ENCODE results near the gene KRTAP5-8. TPM values are rescaled to one million over a fixed set of nuclear protein-coding genes. Genes with fewer than 3 reads are reported as not detected.

Gene KRTAP5-8
- total and polyA plus RNA-seq, 2 donors (not counting 3 experiments of a cell fraction or from before 2014, with no cell fraction given): 0.17 TPM; not detected in 1

GRCh38 chr11:71555508-71555907 is 17.7 kb downstream of the KRTAP5-8 start:
- no TSS peak for BruUV-seq (replicated peaks)
- no peak for FAIRE-seq
- H3K27me3 ChIP-seq (ENCODE audit: control insufficient read depth in 2 of 2, insufficient read depth in 2 of 2, low read length in 2 of 2): no peaks in the 10 kb centered on the region
- no peak overlapping the region for H3K4me2 ChIP-seq (ENCODE audit: insufficient read depth, low read length)
- H3K4me3 ChIP-seq (replicated peaks in 1 of 3; ENCODE audit: insufficient read depth in 1 of 3, low read depth in 1 of 3, low read length in 3 of 3): no peak overlapping the region
- no peak overlapping the region for H2AFZ ChIP-seq (ENCODE audit: low read depth, low read length)
- H3K9me1 ChIP-seq (replicated peaks; ENCODE audit: control insufficient read depth, extremely low read depth, insufficient read depth, low read length): no peaks in the 10 kb centered on the region
- H3K36me3 ChIP-seq (ENCODE audit: control insufficient read depth in 2 of 2, extremely low read depth in 1 of 2, insufficient read depth in 2 of 2, low read length in 2 of 2): no peaks in the 10 kb centered on the region
- CTCF ChIA-PET: no interaction called here
- H3K9ac ChIP-seq (replicated peaks; ENCODE audit: extremely low read depth, insufficient read depth, low read length): no peak overlapping the region
- no peak for DNase-seq (ENCODE audit: low read depth, low spot score)
- H4K20me1 ChIP-seq (replicated peaks; ENCODE audit: control insufficient read depth, extremely low read depth, insufficient read depth, low read length): no peaks in the 10 kb centered on the region
- no peaks in the 10 kb centered on the region for H3K4me1 ChIP-seq (ENCODE audit: control insufficient read depth, extremely low read depth, insufficient read depth, low read length)
- POLR2A ChIA-PET: no interaction called here
- no peak overlapping the region for H3K27ac ChIP-seq (ENCODE audit: insufficient read depth, low read depth, low read length)
- no peaks in the 10 kb centered on the region for H3K79me2 ChIP-seq (ENCODE audit: control insufficient read depth, insufficient read depth, low read length)
- TF ChIP-seq MAX (IDR thresholded peaks at IDR 0.05; ENCODE audit: insufficient read depth, insufficient read length) (no peak), MYC (IDR thresholded peaks at IDR 0.05; ENCODE audit: low read depth, low read length) (no peak)
- intact Hi-C loops (cut with micrococcal nuclease): no loop called here
- no peaks in the 10 kb centered on the region for H3K9me3 ChIP-seq (replicated peaks; ENCODE audit: control insufficient read depth, insufficient read depth, low read length)
- dilution Hi-C loops (cut with MboI; ENCODE audit: extremely low pct_ligation_motif_present, low sequenced_read_pairs): no loop called here

GRCh38 chr11:71556018-71556417 is 18.2 kb downstream of the KRTAP5-8 start:
- H3K79me2 ChIP-seq (ENCODE audit: control insufficient read depth, insufficient read depth, low read length): no peaks in the 10 kb centered on the region
- FAIRE-seq: no peak
- ChIA-PET POLR2A (no interaction called here), CTCF (no interaction called here)
- BruUV-seq (replicated peaks): no TSS peak
- no peak overlapping the region for H3K9ac ChIP-seq (replicated peaks; ENCODE audit: extremely low read depth, insufficient read depth, low read length)
- no peak overlapping the region for H2AFZ ChIP-seq (ENCODE audit: low read depth, low read length)
- TF ChIP-seq MYC (IDR thresholded peaks at IDR 0.05; ENCODE audit: low read depth, low read length) (no peak), MAX (IDR thresholded peaks at IDR 0.05; ENCODE audit: insufficient read depth, insufficient read length) (no peak), POLR2A (IDR thresholded peaks at IDR 0.05; ENCODE audit: low read depth, low read length) (no peak), JUN (IDR thresholded peaks at IDR 0.05; ENCODE audit: borderline replicate concordance, insufficient read depth, insufficient read length, low read depth) (no peak), FOS (IDR thresholded peaks at IDR 0.05; ENCODE audit: borderline replicate concordance, insufficient read depth, low read length) (no peak)
- dilution Hi-C loops (cut with MboI; ENCODE audit: extremely low pct_ligation_motif_present, low sequenced_read_pairs) (no loop called here), intact Hi-C loops (cut with micrococcal nuclease) (no loop called here)
- no peak overlapping the region for H3K4me3 ChIP-seq (replicated peaks in 1 of 3; ENCODE audit: insufficient read depth in 1 of 3, low read depth in 1 of 3, low read length in 3 of 3)
- no peak overlapping the region for H3K4me2 ChIP-seq (ENCODE audit: insufficient read depth, low read length)
- H3K9me1 ChIP-seq (replicated peaks; ENCODE audit: control insufficient read depth, extremely low read depth, insufficient read depth, low read length): no peaks in the 10 kb centered on the region
- H3K27ac ChIP-seq (ENCODE audit: insufficient read depth, low read depth, low read length): no peak overlapping the region
- H3K4me1 ChIP-seq (ENCODE audit: control insufficient read depth, extremely low read depth, insufficient read depth, low read length): no peaks in the 10 kb centered on the region
- peaks cover 0 to under 1% of the 10 kb centered on the region in 2 experiments for H3K27me3 ChIP-seq (ENCODE audit: control insufficient read depth in 2 of 2, insufficient read depth in 2 of 2, low read length in 2 of 2)
- DNase-seq (ENCODE audit: low read depth, low spot score): no peak
- no peaks in the 10 kb centered on the region for H3K36me3 ChIP-seq (ENCODE audit: control insufficient read depth in 2 of 2, extremely low read depth in 1 of 2, insufficient read depth in 2 of 2, low read length in 2 of 2)
- H3K9me3 ChIP-seq (replicated peaks; ENCODE audit: control insufficient read depth, insufficient read depth, low read length): no peaks in the 10 kb centered on the region
- no peaks in the 10 kb centered on the region for H4K20me1 ChIP-seq (replicated peaks; ENCODE audit: control insufficient read depth, extremely low read depth, insufficient read depth, low read length)
